ENCODE results near the gene TPI1.
"Not testable (repeated sequence)": the region's sequence is repeated elsewhere in the genome, so short reads cannot be mapped to it uniquely, and the experiment has no call there.

TPI1 gene

GRCh38 chr12:6849427-6849826, 17.9 kb upstream of the TPI1 start:
- DNase-seq, result no peak

- DNase-seq, result no peak
Measured at GRCh38 chr12:6849976-6850560, 17.3 kb upstream of the TPI1 start.

GRCh38 chr12:6850796-6851152, 16.6 kb upstream of the TPI1 start:
- DNase-seq, result no peak

GRCh38 chr12:6851153-6851920, 16.0 kb upstream of the TPI1 start, which contains the start of gene CDCA3:
Gene CDCA3, minus strand, starts transcription at chr12:6851286. Its CDS starts 334 bp downstream, at chr12:6850952.
- DNase-seq, result peak; percentile 99

- DNase-seq, result peak; percentile 100
Measured at GRCh38 chr12:6851921-6852650, 15.2 kb upstream of the TPI1 start, which contains the start of gene USP5. Gene USP5, plus strand, starts transcription at chr12:6852150. Its CDS starts 30 bp downstream, at chr12:6852180.

- peak; percentile 58 for DNase-seq
Measured at GRCh38 chr12:6852651-6853354, 14.5 kb upstream of the TPI1 start.

- no peak for DNase-seq
Measured at GRCh38 chr12:6853626-6854025, 13.7 kb upstream of the TPI1 start.

GRCh38 chr12:6854036-6854435, 13.3 kb upstream of the TPI1 start:
- DNase-seq, result no peak

GRCh38 chr12:6855322-6855721, 12.0 kb upstream of the TPI1 start:
- DNase-seq, result no peak

GRCh38 chr12:6858799-6859198, 8.5 kb upstream of the TPI1 start:
- DNase-seq, result no peak

GRCh38 chr12:6860116-6860515, 7.2 kb upstream of the TPI1 start:
- DNase-seq, result no peak

GRCh38 chr12:6860942-6861341, 6.4 kb upstream of the TPI1 start:
- no peak for DNase-seq

- no peak for DNase-seq
Measured at GRCh38 chr12:6861391-6861790, 5.9 kb upstream of the TPI1 start.

GRCh38 chr12:6863033-6863432, 4.3 kb upstream of the TPI1 start:
- no peak for DNase-seq

GRCh38 chr12:6863586-6864321, 3.6 kb upstream of the TPI1 start:
- no peak for DNase-seq

GRCh38 chr12:6865307-6865706, 2.0 kb upstream of the TPI1 start:
- DNase-seq, result not testable (repeated sequence)

GRCh38 chr12:6866163-6866919, 990 bp upstream of the TPI1 start:
- DNase-seq, result no peak

GRCh38 chr12:6866920-6867412, 365 bp upstream of the TPI1 start:
- no peak for DNase-seq

- no peak for DNase-seq
Measured at GRCh38 chr12:6868211-6869048, 1.1 kb downstream of the TPI1 start.
